ENCODE data around the gene FNBP1. TPM values are rescaled to one million over a fixed set of nuclear protein-coding genes. Genes with fewer than 3 reads are reported as not detected.

Gene FNBP1
- total RNA-seq, 1 experiment from 2014 or later = 53.6 TPM

DNA sequence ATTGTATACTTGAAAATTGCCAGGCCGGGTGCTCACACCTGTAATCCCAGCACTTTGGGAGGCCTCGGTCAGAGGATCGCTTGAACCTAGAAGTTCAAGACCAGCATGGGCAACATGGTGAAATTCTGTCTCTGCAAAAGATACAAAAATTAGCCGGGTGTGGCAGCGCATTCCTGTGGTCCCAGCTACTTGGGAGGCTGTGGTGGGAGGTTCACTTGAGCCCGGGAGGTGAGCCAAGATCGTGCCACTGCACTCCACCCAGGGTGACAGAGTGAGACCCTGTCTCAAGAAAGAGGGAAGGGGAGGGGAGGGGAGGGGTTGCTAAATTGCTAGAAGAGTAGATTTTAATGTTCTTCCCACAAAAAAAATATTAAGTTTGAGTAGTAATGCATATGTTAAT, 53.2 kb downstream of the FNBP1 start:
- no peaks in the 10 kb centered on the region for H3K4me1 ChIP-seq (ENCODE audit: control insufficient read depth, insufficient read depth, low read length)
- CTCF ChIA-PET = no interaction called here
- no TSS peak for BruUV-seq (replicated peaks)
- no peaks in the 10 kb centered on the region for H3K36me3 ChIP-seq (ENCODE audit: control insufficient read depth, insufficient read depth, low read length)
- intact Hi-C loops (cut with micrococcal nuclease; ENCODE audit: unreplicated experiment) = no loop called here
- in situ Hi-C loops (cut with HindIII; ENCODE audit: low pct_unique_long_range_greater_than_20kb, low sequenced_read_pairs) = no loop called here
- POLR2A ChIA-PET = no interaction called here
- no peak for DNase-seq (ENCODE audit: low read depth, low spot score)
- no peak overlapping the region for H3K27ac ChIP-seq (ENCODE audit: low read length)
- no peaks in the 10 kb centered on the region for H3K27me3 ChIP-seq (ENCODE audit: control insufficient read depth, insufficient read depth, low read length)
- H3K9me3 ChIP-seq (ENCODE audit: control insufficient read depth, insufficient read depth, low read depth, low read length) = no peaks in the 10 kb centered on the region
- no peak overlapping the region for H3K4me3 ChIP-seq (ENCODE audit: low read depth in 2 of 2, low read length in 2 of 2)
- ATAC-seq = no peak
- TF ChIP-seq TCF7L2 (IDR thresholded peaks at IDR 0.05; ENCODE audit: low read depth, low read length) = no peak
- no peak for TF ChIP-seq SIN3A (IDR thresholded peaks at IDR 0.05; ENCODE audit: borderline replicate concordance, insufficient read depth, low read depth, low read length)
- TF ChIP-seq, protein P1, sequence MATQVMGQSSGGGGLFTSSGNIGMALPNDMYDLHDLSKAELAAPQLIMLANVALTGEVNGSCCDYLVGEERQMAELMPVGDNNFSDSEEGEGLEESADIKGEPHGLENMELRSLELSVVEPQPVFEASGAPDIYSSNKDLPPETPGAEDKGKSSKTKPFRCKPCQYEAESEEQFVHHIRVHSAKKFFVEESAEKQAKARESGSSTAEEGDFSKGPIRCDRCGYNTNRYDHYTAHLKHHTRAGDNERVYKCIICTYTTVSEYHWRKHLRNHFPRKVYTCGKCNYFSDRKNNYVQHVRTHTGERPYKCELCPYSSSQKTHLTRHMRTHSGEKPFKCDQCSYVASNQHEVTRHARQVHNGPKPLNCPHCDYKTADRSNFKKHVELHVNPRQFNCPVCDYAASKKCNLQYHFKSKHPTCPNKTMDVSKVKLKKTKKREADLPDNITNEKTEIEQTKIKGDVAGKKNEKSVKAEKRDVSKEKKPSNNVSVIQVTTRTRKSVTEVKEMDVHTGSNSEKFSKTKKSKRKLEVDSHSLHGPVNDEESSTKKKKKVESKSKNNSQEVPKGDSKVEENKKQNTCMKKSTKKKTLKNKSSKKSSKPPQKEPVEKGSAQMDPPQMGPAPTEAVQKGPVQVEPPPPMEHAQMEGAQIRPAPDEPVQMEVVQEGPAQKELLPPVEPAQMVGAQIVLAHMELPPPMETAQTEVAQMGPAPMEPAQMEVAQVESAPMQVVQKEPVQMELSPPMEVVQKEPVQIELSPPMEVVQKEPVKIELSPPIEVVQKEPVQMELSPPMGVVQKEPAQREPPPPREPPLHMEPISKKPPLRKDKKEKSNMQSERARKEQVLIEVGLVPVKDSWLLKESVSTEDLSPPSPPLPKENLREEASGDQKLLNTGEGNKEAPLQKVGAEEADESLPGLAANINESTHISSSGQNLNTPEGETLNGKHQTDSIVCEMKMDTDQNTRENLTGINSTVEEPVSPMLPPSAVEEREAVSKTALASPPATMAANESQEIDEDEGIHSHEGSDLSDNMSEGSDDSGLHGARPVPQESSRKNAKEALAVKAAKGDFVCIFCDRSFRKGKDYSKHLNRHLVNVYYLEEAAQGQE (IDR thresholded peaks at IDR 0.05; ENCODE audit: insufficient read depth in 1 of 2, low read depth in 2 of 2, low read length in 1 of 2) = no peak
- TF ChIP-seq POLR2AphosphoS5 (IDR thresholded peaks at IDR 0.05; ENCODE audit: low read depth, low read length) = no peak
- TF ChIP-seq, protein P2, sequence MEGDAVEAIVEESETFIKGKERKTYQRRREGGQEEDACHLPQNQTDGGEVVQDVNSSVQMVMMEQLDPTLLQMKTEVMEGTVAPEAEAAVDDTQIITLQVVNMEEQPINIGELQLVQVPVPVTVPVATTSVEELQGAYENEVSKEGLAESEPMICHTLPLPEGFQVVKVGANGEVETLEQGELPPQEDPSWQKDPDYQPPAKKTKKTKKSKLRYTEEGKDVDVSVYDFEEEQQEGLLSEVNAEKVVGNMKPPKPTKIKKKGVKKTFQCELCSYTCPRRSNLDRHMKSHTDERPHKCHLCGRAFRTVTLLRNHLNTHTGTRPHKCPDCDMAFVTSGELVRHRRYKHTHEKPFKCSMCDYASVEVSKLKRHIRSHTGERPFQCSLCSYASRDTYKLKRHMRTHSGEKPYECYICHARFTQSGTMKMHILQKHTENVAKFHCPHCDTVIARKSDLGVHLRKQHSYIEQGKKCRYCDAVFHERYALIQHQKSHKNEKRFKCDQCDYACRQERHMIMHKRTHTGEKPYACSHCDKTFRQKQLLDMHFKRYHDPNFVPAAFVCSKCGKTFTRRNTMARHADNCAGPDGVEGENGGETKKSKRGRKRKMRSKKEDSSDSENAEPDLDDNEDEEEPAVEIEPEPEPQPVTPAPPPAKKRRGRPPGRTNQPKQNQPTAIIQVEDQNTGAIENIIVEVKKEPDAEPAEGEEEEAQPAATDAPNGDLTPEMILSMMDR (IDR thresholded peaks at IDR 0.05) = no peak

DNA sequence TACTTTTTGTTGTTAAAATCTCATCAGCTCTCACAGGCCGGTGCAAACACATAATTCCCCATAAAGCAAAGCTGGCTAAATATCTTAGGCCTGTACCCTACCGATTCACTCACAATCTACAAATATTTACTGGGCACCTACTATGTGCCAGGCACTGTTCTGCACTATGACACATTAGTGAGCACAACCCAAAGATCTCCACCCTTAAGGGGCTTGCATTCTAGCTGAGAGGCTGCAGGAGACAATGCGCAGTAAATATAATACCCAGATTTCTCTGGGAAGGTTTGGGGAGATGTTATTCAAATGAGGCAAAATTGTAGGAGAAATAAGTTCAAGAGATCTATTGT, 53.7 kb downstream of the FNBP1 start:
- no peak for ATAC-seq
- H3K27me3 ChIP-seq (ENCODE audit: control insufficient read depth, insufficient read depth, low read length) = no peaks in the 10 kb centered on the region
- no TSS peak for BruUV-seq (replicated peaks)
- in situ Hi-C loops (cut with HindIII; ENCODE audit: low pct_unique_long_range_greater_than_20kb, low sequenced_read_pairs) (no loop called here), intact Hi-C loops (cut with micrococcal nuclease; ENCODE audit: unreplicated experiment) (no loop called here)
- H3K27ac ChIP-seq (ENCODE audit: low read length) = no peak overlapping the region
- no peak overlapping the region for H3K4me3 ChIP-seq (ENCODE audit: low read depth in 2 of 2, low read length in 2 of 2)
- ChIA-PET POLR2A (no interaction called here), CTCF (no interaction called here)
- TF ChIP-seq SIN3A (IDR thresholded peaks at IDR 0.05; ENCODE audit: borderline replicate concordance, insufficient read depth, low read depth, low read length) (no peak), TCF7L2 (IDR thresholded peaks at IDR 0.05; ENCODE audit: low read depth, low read length) (no peak), POLR2AphosphoS5 (IDR thresholded peaks at IDR 0.05; ENCODE audit: low read depth, low read length) (no peak)
- TF ChIP-seq, protein P2 (IDR thresholded peaks at IDR 0.05) = no peak
- TF ChIP-seq, protein P1 (IDR thresholded peaks at IDR 0.05; ENCODE audit: insufficient read depth in 1 of 2, low read depth in 2 of 2, low read length in 1 of 2) = no peak
- no peaks in the 10 kb centered on the region for H3K9me3 ChIP-seq (ENCODE audit: control insufficient read depth, insufficient read depth, low read depth, low read length)
- H3K36me3 ChIP-seq (ENCODE audit: control insufficient read depth, insufficient read depth, low read length) = no peaks in the 10 kb centered on the region
- DNase-seq (ENCODE audit: low read depth, low spot score) = no peak
- no peaks in the 10 kb centered on the region for H3K4me1 ChIP-seq (ENCODE audit: control insufficient read depth, insufficient read depth, low read length)
